Endothelial cell of umbilical vein (primary cell): ENCODE data around the gene ACR.

Source experiments
- CTCF ChIP-seq, 2 donors: IDR thresholded peaks; 1 replicate in 1 of 2; 2 replicates in 1 of 2; pipeline ENCODE4 v1.5.1; 2011; ENCODE audit warnings: low read length in 2 of 2, mild to moderate bottlenecking in 2 of 2, moderate library complexity in 2 of 2, control low read depth in 1 of 2, inconsistent platforms in 1 of 2, low read depth in 1 of 2; ENCODE audit not compliant: insufficient read depth in 1 of 2; ENCODE audit errors: extremely low read depth in 1 of 2
- EZH2 ChIP-seq: IDR thresholded peaks from 2 replicates; pipeline ENCODE4 v1.6.1; 2012; ENCODE audit warnings: borderline replicate concordance, low read depth, mild to moderate bottlenecking, moderate library complexity, low read length, inconsistent platforms; ENCODE audit not compliant: severe bottlenecking
- FOS ChIP-seq: IDR thresholded peaks from 2 replicates; pipeline ENCODE4 v1.6.1; 2011; ENCODE audit warnings: mild to moderate bottlenecking, low read length, moderate library complexity, borderline replicate concordance; ENCODE audit not compliant: insufficient read depth
- JUN ChIP-seq: IDR thresholded peaks from 2 replicates; pipeline ENCODE4 v1.6.1; 2011; ENCODE audit warnings: borderline replicate concordance, low read depth; ENCODE audit not compliant: insufficient read length, insufficient read depth

DNA sequence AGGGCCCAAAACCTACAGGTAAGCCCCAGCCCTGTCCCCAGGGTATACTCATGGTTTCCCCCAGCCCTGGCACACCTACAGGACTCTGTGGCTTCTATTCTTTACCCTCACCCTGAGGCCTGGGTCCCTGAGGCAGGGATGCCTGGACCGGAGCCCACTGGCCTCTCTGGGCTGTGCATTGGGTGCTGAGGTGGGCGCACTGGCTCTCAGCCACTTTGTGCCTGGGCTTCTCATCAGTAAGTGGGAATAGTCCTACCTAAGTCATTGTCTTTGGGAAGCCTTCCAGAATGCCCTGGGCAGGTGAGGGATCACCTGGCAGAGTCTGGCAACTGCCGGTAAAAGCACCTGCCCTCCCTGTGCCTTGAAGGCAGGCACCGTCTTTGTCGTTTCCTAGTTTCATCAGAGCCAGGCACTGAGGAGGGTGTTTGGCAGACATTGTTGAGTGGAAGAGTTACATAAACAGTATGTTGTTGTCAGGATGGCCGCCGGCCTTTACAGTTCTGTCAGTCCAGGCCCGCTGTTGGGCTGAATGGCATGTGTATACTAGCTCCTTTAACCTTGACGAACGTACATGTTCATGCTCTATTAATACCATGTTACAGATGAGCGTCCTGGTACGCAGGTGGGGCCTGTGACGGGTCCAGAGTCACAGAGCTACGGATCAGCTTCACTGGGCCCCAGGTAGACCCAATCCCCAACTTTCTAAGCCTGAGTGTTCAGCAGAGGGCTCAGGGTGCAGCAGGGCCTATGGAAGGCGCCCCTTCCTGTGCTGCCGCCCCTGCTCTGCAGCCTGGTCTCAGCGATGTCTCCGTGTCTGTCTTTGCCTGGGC, 42.4 kb upstream of the ACR start:
- no peak for TF ChIP-seq FOS
- TF ChIP-seq CTCF (IDR thresholded peaks at IDR 0.05; ENCODE audit: extremely low read depth in 1 of 2, insufficient read depth in 1 of 2, low read depth in 1 of 2, low read length in 2 of 2): no peak
- TF ChIP-seq EZH2: no peak
- TF ChIP-seq JUN: no peak
